SU-DHL-6 (cell line): ENCODE results near the gene RABGGTA.
"Not testable (repeated sequence)": the region's sequence is repeated elsewhere in the genome, so short reads cannot be mapped to it uniquely, and the experiment has no call there.

Experiments
- H2AFZ ChIP-seq: fragments of 200-600 bp; sonication (generic); 2 replicates; pipeline ENCODE4 v1.6.1; 2014; ENCODE audit warnings: low read depth, mild to moderate bottlenecking, moderate library complexity, mixed read lengths, antibody characterized with exemption, low read length; ENCODE audit not compliant: severe bottlenecking
- H3F3A ChIP-seq: fragments of 200-600 bp; shearing (Covaris generic); 2 replicates; pipeline ENCODE4 v1.6.0; 2016; ENCODE audit warnings: antibody characterized with exemption, mild to moderate bottlenecking; ENCODE audit not compliant: insufficient read depth
- H3K27ac ChIP-seq: fragments of 200-600 bp; sonication (generic); 2 replicates; pipeline ENCODE4 v1.5.1; 2016; ENCODE audit warnings: low read depth, mild to moderate bottlenecking, low read length, moderate library complexity, mixed read lengths
- H3K27me3 ChIP-seq: fragments of 200-600 bp; sonication (generic), shearing (Covaris generic); 2 replicates; pipeline ENCODE4 v1.6.0; 2014; ENCODE audit warnings: mild to moderate bottlenecking, low read length
- H3K36me3 ChIP-seq: fragments of 200-600 bp; sonication (generic); 2 replicates; pipeline ENCODE4 v1.6.1; 2014; ENCODE audit warnings: mild to moderate bottlenecking, low read length, mixed read lengths
- H3K4me2 ChIP-seq: fragments of 300-600, 200-600 bp; shearing (Covaris generic), sonication (generic); 2 replicates; pipeline ENCODE4 v1.6.0; 2014; ENCODE audit warnings: low read length, low read depth, mild to moderate bottlenecking; ENCODE audit not compliant: poor library complexity, severe bottlenecking
- H3K4me3 ChIP-seq: fragments of 200-600 bp; sonication (generic); 2 replicates; pipeline ENCODE4 v1.5.1; 2014; ENCODE audit warnings: antibody characterized with exemption, low read length, mild to moderate bottlenecking, mixed read lengths; ENCODE audit not compliant: insufficient read depth, poor library complexity, severe bottlenecking
- H3K79me2 ChIP-seq: fragments of 200-600 bp; sonication (generic); 2 replicates; pipeline ENCODE4 v1.6.1; 2014; ENCODE audit warnings: mild to moderate bottlenecking, low read length, moderate library complexity; ENCODE audit not compliant: insufficient read depth
- H3K9ac ChIP-seq: fragments of 200-600 bp; sonication (generic); 2 replicates; pipeline ENCODE4 v1.7.0; 2014; ENCODE audit warnings: mild to moderate bottlenecking, low read length
- H3K9me2 ChIP-seq: fragments of 200-600 bp; sonication (generic); replicated peaks from 2 replicates; pipeline ENCODE4 v1.6.1; 2014; ENCODE audit warnings: low read length; ENCODE audit not compliant: insufficient read depth
- H3K9me3 ChIP-seq: fragments of 200-600 bp; sonication (generic); 2 replicates; pipeline ENCODE4 v1.6.1; 2014; ENCODE audit warnings: low read length, mixed read lengths; ENCODE audit not compliant: insufficient read depth
- H4K20me1 ChIP-seq: fragments of 200-600 bp; sonication (generic); 2 replicates; pipeline ENCODE4 v1.6.1; 2014; ENCODE audit warnings: low read depth, mild to moderate bottlenecking, antibody characterized with exemption, low read length, moderate library complexity, mixed read lengths
- CTCF ChIP-seq: fragments of 200-600 bp; sonication (generic); IDR thresholded peaks from one replicate; pipeline ENCODE4 v1.5.1; 2017; ENCODE audit warnings: antibody characterized with exemption, mild to moderate bottlenecking, low read length, moderate library complexity; ENCODE audit not compliant: insufficient read depth, poor library complexity, severe bottlenecking
- EZH2phosphoT487 ChIP-seq: fragments of 200-600 bp; sonication (generic), shearing (Covaris generic); conservative IDR thresholded peaks from 2 replicates; pipeline ENCODE4 v1.6.1; 2018; ENCODE audit warnings: mild to moderate bottlenecking, antibody characterized with exemption, low read length, moderate library complexity, mixed read lengths

RABGGTA gene

GRCh38 chr14:24247422-24247821 lies 24.0 kb downstream of the RABGGTA start:
- no peak overlapping the region for H3K27ac ChIP-seq
- H4K20me1 ChIP-seq = no peaks in the 10 kb centered on the region
- no peak overlapping the region for H2AFZ ChIP-seq
- H3K79me2 ChIP-seq = no peaks in the 10 kb centered on the region
- H3K36me3 ChIP-seq = no peaks in the 10 kb centered on the region
- no peaks in the 10 kb centered on the region for H3K27me3 ChIP-seq
- no peaks in the 10 kb centered on the region for H3F3A ChIP-seq
- H3K9me3 ChIP-seq = no peaks in the 10 kb centered on the region
- H3K9me2 ChIP-seq = no peaks in the 10 kb centered on the region
- H3K4me3 ChIP-seq = no peak overlapping the region
- H3K4me2 ChIP-seq = no peak overlapping the region
- TF ChIP-seq EZH2phosphoT487 = no peak
- H3K9ac ChIP-seq = no peak overlapping the region

- H3K36me3 ChIP-seq = no peaks in the 10 kb centered on the region
- H2AFZ ChIP-seq = no peak overlapping the region
- no peaks in the 10 kb centered on the region; the same call in 1 of the 2 replicates for H4K20me1 ChIP-seq
- H3K9me2 ChIP-seq = no peaks in the 10 kb centered on the region
- H3K4me3 ChIP-seq = no peak overlapping the region
- no peak for TF ChIP-seq EZH2phosphoT487
- no peak for TF ChIP-seq CTCF
- no peaks in the 10 kb centered on the region for H3K27me3 ChIP-seq
- H3K9me3 ChIP-seq = no peaks in the 10 kb centered on the region
- H3K79me2 ChIP-seq = peaks cover 3% of the 10 kb centered on the region; the same call in 1 of the 2 replicates
- H3K27ac ChIP-seq = no peak overlapping the region
- no peaks in the 10 kb centered on the region for H3F3A ChIP-seq
- no peak overlapping the region for H3K9ac ChIP-seq
- no peak overlapping the region for H3K4me2 ChIP-seq
These were observed 24.6 kb downstream of the RABGGTA start for GRCh38 chr14:24246765-24247212.

- not testable (repeated sequence) for H3K27ac ChIP-seq, H3K4me2 ChIP-seq
These were observed 26.0 kb downstream of the RABGGTA start for GRCh38 chr14:24245350-24245749.

GRCh38 chr14:24243336-24243836 lies 28.0 kb downstream of the RABGGTA start:
- H2AFZ ChIP-seq = peak overlapping the region; percentile 83
- peak overlapping the region; percentile 89 for H3K27ac ChIP-seq
- H3K79me2 ChIP-seq = peaks cover 7% of the 10 kb centered on the region; the same call in 1 of the 2 replicates
- no peaks in the 10 kb centered on the region for H3K9me3 ChIP-seq
- no peaks in the 10 kb centered on the region for H3K27me3 ChIP-seq
- H3K4me2 ChIP-seq = peak overlapping the region; percentile 80
- H3K9ac ChIP-seq = peak overlapping the region; percentile 75
- TF ChIP-seq EZH2phosphoT487 (no peak), CTCF (no peak)
- peak overlapping the region; percentile 84 for H3K4me3 ChIP-seq
- no peaks in the 10 kb centered on the region for H3F3A ChIP-seq
- no peaks in the 10 kb centered on the region; the same call in 1 of the 2 replicates for H3K36me3 ChIP-seq
- H3K9me2 ChIP-seq = no peaks in the 10 kb centered on the region
- no peaks in the 10 kb centered on the region; the same call in 1 of the 2 replicates for H4K20me1 ChIP-seq

More at GRCh38 chr14:24245350-24245749, 26.0 kb downstream of the RABGGTA start:
- not testable (repeated sequence) for H3K79me2 ChIP-seq, H3F3A ChIP-seq, H2AFZ ChIP-seq, H3K9me2 ChIP-seq, H3K9ac ChIP-seq, H3K27me3 ChIP-seq, H3K9me3 ChIP-seq, H3K36me3 ChIP-seq, H4K20me1 ChIP-seq, H3K4me3 ChIP-seq
